ENCODE results near the gene CAMTA1. TPM values are rescaled to one million over a fixed set of nuclear protein-coding genes. Genes with fewer than 3 reads are reported as not detected.

The CAMTA1 gene
- polyA plus RNA-seq, 1 of the 3 experiments (the other 2 are of a cell fraction) = 63.1 TPM

DNA sequence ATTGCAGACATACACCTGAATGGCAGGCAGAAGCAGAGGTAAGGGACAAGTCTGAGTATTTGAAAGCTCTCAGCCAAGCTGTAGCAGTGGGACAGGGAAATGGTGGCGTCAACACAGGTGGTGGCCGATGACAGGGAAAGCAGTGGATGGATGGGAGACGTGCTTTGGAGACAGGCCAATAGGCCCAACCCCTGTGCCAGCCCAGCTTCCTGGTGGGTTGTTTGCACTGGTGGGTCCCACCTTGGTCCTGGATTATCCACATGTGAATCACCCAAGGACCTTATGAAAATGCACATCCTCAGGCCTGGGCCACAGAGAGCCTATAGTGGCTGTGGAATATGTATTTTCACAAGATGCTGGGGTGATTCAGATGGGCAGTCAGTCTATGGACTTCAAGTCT lies 782.1 kb downstream of the CAMTA1 start:
- H3K79me2 ChIP-seq (ENCODE audit: insufficient read depth) = no peaks in the 10 kb centered on the region
- no peak overlapping the region for H3K4me3 ChIP-seq (ENCODE audit: low read depth in 2 of 2, low read length in 1 of 2)
- no peak overlapping the region for H3K4me2 ChIP-seq
- peaks cover 0 to 17% of the 10 kb centered on the region in 2 experiments; a peak in 1 of 4 replicates for H3K4me1 ChIP-seq (ENCODE audit: control insufficient read depth in 1 of 2, insufficient read depth in 2 of 2, low read depth in 1 of 2, low read length in 1 of 2)
- H3K9me2 ChIP-seq = no peaks in the 10 kb centered on the region
- H3K27me3 ChIP-seq (ENCODE audit: insufficient read depth) = no peaks in the 10 kb centered on the region
- H3K36me3 ChIP-seq (replicated peaks in 1 of 2; ENCODE audit: control insufficient read depth in 1 of 2, insufficient read depth in 2 of 2, low read length in 1 of 2) = no peaks in the 10 kb centered on the region
- no peak overlapping the region for H3K9ac ChIP-seq
- H3K9me3 ChIP-seq = no peaks in the 10 kb centered on the region
- no peak overlapping the region for H2AFZ ChIP-seq (ENCODE audit: low read depth)
- no peaks in the 10 kb centered on the region for H3F3A ChIP-seq (replicated peaks; ENCODE audit: insufficient read depth)
- H4K20me1 ChIP-seq (ENCODE audit: insufficient read depth) = no peaks in the 10 kb centered on the region
- POLR2A ChIA-PET = no interaction called here
- TF ChIP-seq, protein P1, sequence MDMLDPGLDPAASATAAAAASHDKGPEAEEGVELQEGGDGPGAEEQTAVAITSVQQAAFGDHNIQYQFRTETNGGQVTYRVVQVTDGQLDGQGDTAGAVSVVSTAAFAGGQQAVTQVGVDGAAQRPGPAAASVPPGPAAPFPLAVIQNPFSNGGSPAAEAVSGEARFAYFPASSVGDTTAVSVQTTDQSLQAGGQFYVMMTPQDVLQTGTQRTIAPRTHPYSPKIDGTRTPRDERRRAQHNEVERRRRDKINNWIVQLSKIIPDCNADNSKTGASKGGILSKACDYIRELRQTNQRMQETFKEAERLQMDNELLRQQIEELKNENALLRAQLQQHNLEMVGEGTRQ (IDR thresholded peaks at IDR 0.05; ENCODE audit: borderline replicate concordance, low read depth, low read length) = no peak
- TF ChIP-seq GABPA (IDR thresholded peaks at IDR 0.05; ENCODE audit: low read depth) (no peak), YY1 (IDR thresholded peaks at IDR 0.05; ENCODE audit: low read depth) (no peak), RFX5 (IDR thresholded peaks at IDR 0.05; ENCODE audit: low read length) (no peak), FOXJ3 (CRISPR knock-in tag; IDR thresholded peaks at IDR 0.05) (no peak), SIN3A (IDR thresholded peaks at IDR 0.05; ENCODE audit: borderline replicate concordance, low read depth, low read length) (no peak), MXI1 (IDR thresholded peaks at IDR 0.05; ENCODE audit: low read depth, low read length) (no peak), RCOR1 (IDR thresholded peaks at IDR 0.05; ENCODE audit: low read length) (no peak), TAF1 (IDR thresholded peaks at IDR 0.05; ENCODE audit: borderline replicate concordance, low read depth, low read length) (no peak), GATA2 (CRISPR knock-in tag; IDR thresholded peaks at IDR 0.05) (no peak), TEAD4 (IDR thresholded peaks at IDR 0.05; ENCODE audit: borderline replicate concordance, insufficient read depth) (no peak), CHD2 (IDR thresholded peaks at IDR 0.05; ENCODE audit: low read length, partially characterized antibody) (no peak)
- TF ChIP-seq, protein P2, sequence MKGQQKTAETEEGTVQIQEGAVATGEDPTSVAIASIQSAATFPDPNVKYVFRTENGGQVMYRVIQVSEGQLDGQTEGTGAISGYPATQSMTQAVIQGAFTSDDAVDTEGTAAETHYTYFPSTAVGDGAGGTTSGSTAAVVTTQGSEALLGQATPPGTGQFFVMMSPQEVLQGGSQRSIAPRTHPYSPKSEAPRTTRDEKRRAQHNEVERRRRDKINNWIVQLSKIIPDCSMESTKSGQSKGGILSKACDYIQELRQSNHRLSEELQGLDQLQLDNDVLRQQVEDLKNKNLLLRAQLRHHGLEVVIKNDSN (IDR thresholded peaks at IDR 0.05; ENCODE audit: borderline replicate concordance, low read depth) = no peak
- TF ChIP-seq, protein P3, sequence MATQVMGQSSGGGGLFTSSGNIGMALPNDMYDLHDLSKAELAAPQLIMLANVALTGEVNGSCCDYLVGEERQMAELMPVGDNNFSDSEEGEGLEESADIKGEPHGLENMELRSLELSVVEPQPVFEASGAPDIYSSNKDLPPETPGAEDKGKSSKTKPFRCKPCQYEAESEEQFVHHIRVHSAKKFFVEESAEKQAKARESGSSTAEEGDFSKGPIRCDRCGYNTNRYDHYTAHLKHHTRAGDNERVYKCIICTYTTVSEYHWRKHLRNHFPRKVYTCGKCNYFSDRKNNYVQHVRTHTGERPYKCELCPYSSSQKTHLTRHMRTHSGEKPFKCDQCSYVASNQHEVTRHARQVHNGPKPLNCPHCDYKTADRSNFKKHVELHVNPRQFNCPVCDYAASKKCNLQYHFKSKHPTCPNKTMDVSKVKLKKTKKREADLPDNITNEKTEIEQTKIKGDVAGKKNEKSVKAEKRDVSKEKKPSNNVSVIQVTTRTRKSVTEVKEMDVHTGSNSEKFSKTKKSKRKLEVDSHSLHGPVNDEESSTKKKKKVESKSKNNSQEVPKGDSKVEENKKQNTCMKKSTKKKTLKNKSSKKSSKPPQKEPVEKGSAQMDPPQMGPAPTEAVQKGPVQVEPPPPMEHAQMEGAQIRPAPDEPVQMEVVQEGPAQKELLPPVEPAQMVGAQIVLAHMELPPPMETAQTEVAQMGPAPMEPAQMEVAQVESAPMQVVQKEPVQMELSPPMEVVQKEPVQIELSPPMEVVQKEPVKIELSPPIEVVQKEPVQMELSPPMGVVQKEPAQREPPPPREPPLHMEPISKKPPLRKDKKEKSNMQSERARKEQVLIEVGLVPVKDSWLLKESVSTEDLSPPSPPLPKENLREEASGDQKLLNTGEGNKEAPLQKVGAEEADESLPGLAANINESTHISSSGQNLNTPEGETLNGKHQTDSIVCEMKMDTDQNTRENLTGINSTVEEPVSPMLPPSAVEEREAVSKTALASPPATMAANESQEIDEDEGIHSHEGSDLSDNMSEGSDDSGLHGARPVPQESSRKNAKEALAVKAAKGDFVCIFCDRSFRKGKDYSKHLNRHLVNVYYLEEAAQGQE (IDR thresholded peaks at IDR 0.05; ENCODE audit: low read depth, low read length) = no peak
- TF ChIP-seq, protein P4, sequence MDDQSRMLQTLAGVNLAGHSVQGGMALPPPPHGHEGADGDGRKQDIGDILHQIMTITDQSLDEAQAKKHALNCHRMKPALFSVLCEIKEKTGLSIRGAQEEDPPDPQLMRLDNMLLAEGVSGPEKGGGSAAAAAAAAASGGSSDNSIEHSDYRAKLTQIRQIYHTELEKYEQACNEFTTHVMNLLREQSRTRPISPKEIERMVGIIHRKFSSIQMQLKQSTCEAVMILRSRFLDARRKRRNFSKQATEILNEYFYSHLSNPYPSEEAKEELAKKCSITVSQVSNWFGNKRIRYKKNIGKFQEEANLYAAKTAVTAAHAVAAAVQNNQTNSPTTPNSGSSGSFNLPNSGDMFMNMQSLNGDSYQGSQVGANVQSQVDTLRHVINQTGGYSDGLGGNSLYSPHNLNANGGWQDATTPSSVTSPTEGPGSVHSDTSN (IDR thresholded peaks at IDR 0.05) = no peak
- CTCF ChIA-PET = interaction anchor here (1.0 kb wide), 1 partner anchor 102 kb away, joined by 3 read pairs; no protein-coding TSS in a partner anchor
- DNase-seq = no peak
- 73% methylated on average over 3 of the region's 3 CpGs for WGBS (ENCODE audit: low lambda C conversion rate)
- H3K27ac ChIP-seq (ENCODE audit: low read depth in 2 of 2, low read length in 1 of 2) = no peak overlapping the region
